Natural killer cell (primary cell): ENCODE results near the gene PI4K2B. TPM values are rescaled to one million over a fixed set of nuclear protein-coding genes. Genes with fewer than 3 reads are reported as not detected.

Source experiments
- ATAC-seq, 3 donors: fragments of 150-1000 bp in 2 of 3; fragments of 200-7000 bp in 1 of 3; cut with Tn5 transposase; 1 replicate in 1 of 3; 2 replicates in 2 of 3; pipeline ENCODE4 v1.10.0; 2021; ENCODE audit warnings: mild to moderate bottlenecking in 2 of 3, moderate library complexity in 2 of 3
- DNase-seq, 2 donors: peaks; one replicate each; pipeline versions ENCODE4 v3.0.0 to v3.0.0-alpha.2; 2013 to 2021; ENCODE audit warnings: mixed read lengths in 1 of 2
- H3K27ac ChIP-seq: one replicate; pipeline ENCODE4 v1.5.1; 2013; ENCODE audit warnings: mild to moderate bottlenecking, low read length
- H3K27me3 ChIP-seq: one replicate; pipeline ENCODE4 v1.6.1; 2013; ENCODE audit warnings: low read length; ENCODE audit not compliant: control insufficient read depth, insufficient read depth
- H3K36me3 ChIP-seq: one replicate; pipeline ENCODE4 v1.6.1; 2013; ENCODE audit warnings: low read length; ENCODE audit not compliant: control insufficient read depth, insufficient read depth
- H3K4me1 ChIP-seq: one replicate; pipeline ENCODE4 v1.6.1; 2013; ENCODE audit warnings: low read length; ENCODE audit not compliant: control insufficient read depth, insufficient read depth
- H3K4me3 ChIP-seq: one replicate; pipeline ENCODE4 v1.5.1; 2013; ENCODE audit warnings: low read length
- H3K9me3 ChIP-seq: one replicate; pipeline ENCODE4 v1.6.1; 2013; ENCODE audit warnings: low read length; ENCODE audit not compliant: control insufficient read depth, insufficient read depth
- H3K27ac Mint-ChIP-seq, 2 donors: one replicate each; pipeline ENCODE4 v1.8.0; 2022; ENCODE audit warnings: mild to moderate bottlenecking in 2 of 2, mixed read lengths in 2 of 2, moderate library complexity in 1 of 2
- H3K27me3 Mint-ChIP-seq, 2 donors: one replicate each; pipeline ENCODE4 v1.8.0; 2022; ENCODE audit warnings: low read depth in 2 of 2, mixed read lengths in 2 of 2
- H3K36me3 Mint-ChIP-seq: one replicate; pipeline ENCODE4 v1.8.0; 2022; ENCODE audit warnings: mixed read lengths
- H3K4me1 Mint-ChIP-seq, 2 donors: one replicate each; pipeline ENCODE4 v1.8.0; 2022; ENCODE audit warnings: mixed read lengths in 2 of 2
- H3K4me3 Mint-ChIP-seq: one replicate; pipeline ENCODE4 v1.8.0; 2022; ENCODE audit warnings: mild to moderate bottlenecking, moderate library complexity, mixed read lengths
- H3K9me3 Mint-ChIP-seq, 2 donors: one replicate each; pipeline ENCODE4 v1.8.0; 2022; ENCODE audit warnings: mixed read lengths in 2 of 2
- WGBS: methylation state at CpG from one replicate; pipeline ENCODE4 v1.1.7; 2013; ENCODE audit warnings: missing lambda C conversion rate; ENCODE audit not compliant: insufficient coverage; 5-methylcytosine and 5-hydroxymethylcytosine counted together
- intact Hi-C: fragments of 100-400 bp; cut with micrococcal nuclease; formaldehyde crosslinking; loops from one replicate; pipeline ENCODE4 v1.14.2; 2022
- total RNA-seq, 4 donors: library from RNA; stranded (reverse); fragments of 120-200 nt in 1 of 4; gene quantifications; one replicate each; pipeline versions ENCODE4 v1.2.3 to v1.2.4, GENCODE V29; 2013 to 2022
- TF ChIP-seq, protein P1 (sequence below): fragments of 200-600 bp; IDR thresholded peaks from one replicate; pipeline ENCODE4 v1.8.0; 2022; ENCODE audit warnings: antibody characterized with exemption

PI4K2B gene
- total RNA-seq, 3 donors from 2014 or later (not counting 1 experiment from before 2014, with no cell fraction given), result 12.2 to 14.5 (median 13.0) TPM

DNA sequence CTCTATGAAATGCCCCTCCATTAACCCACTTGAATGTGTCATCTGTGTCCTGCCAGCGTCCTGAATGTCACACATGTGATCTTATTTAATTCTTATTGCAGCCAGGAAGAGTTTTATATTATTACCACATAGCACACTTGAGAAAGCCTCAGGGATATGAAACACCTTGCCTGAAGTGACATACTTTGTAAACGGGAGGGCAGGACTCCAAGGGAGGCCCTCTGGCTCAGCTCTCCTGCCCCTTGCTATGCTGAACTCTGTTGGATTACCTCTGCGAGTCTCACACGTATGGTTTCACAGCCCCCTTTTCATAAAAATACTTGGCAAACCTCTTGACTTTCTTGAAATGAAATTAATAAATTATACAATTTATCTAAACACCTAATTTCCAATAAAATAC, 67.6 kb downstream of the PI4K2B start:
- Histone ChIP-seq H3K27me3 (no peaks in the 10 kb centered on the region), H3K4me1 (no peaks in the 10 kb centered on the region), H3K4me3 (no peak overlapping the region), H3K27ac (no peak overlapping the region), H3K9me3 (no peaks in the 10 kb centered on the region), H3K36me3 (no peaks in the 10 kb centered on the region)
- 93% methylated on average over 4 of the region's 4 CpGs for WGBS
- H3K27ac Mint-ChIP-seq, result no peak overlapping the region
- no peak overlapping the region for H3K4me3 Mint-ChIP-seq
- no peaks in the 10 kb centered on the region for H3K36me3 Mint-ChIP-seq
- DNase-seq, result no peak
- H3K4me1 Mint-ChIP-seq, result no peaks in the 10 kb centered on the region
- peaks cover 15 to 22% of the 10 kb centered on the region in 2 donors for H3K27me3 Mint-ChIP-seq
- TF ChIP-seq, protein P1, sequence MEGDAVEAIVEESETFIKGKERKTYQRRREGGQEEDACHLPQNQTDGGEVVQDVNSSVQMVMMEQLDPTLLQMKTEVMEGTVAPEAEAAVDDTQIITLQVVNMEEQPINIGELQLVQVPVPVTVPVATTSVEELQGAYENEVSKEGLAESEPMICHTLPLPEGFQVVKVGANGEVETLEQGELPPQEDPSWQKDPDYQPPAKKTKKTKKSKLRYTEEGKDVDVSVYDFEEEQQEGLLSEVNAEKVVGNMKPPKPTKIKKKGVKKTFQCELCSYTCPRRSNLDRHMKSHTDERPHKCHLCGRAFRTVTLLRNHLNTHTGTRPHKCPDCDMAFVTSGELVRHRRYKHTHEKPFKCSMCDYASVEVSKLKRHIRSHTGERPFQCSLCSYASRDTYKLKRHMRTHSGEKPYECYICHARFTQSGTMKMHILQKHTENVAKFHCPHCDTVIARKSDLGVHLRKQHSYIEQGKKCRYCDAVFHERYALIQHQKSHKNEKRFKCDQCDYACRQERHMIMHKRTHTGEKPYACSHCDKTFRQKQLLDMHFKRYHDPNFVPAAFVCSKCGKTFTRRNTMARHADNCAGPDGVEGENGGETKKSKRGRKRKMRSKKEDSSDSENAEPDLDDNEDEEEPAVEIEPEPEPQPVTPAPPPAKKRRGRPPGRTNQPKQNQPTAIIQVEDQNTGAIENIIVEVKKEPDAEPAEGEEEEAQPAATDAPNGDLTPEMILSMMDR, result no peak
- intact Hi-C loops, result no loop called here
- no peaks in the 10 kb centered on the region for H3K9me3 Mint-ChIP-seq
- no peak for ATAC-seq

DNA sequence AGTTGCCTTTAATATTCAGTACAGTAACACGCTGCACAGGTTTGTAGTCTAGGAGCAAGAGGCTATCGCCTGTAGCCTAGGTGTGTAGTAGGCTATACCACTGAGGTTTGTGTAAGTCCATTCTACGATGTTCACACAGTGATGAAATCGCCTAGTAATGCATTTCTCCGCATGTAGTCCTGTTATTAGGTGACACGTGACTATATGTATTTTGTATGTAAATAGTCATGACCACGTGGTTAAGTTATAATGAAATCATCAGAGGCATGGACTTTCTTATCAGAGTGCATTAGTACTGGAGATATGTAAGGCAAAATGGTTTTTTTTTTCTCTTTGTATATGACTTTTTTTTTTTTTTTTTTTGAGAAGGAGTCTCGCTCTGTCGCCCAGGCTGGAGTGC, 68.8 kb downstream of the PI4K2B start:
- intact Hi-C loops, result no loop called here
- TF ChIP-seq, protein P1, result no peak
- no peak overlapping the region for H3K4me3 Mint-ChIP-seq
- Histone ChIP-seq H3K27me3 (peaks cover 2% of the 10 kb centered on the region), H3K27ac (no peak overlapping the region), H3K4me1 (no peaks in the 10 kb centered on the region), H3K36me3 (no peaks in the 10 kb centered on the region), H3K4me3 (no peak overlapping the region), H3K9me3 (no peaks in the 10 kb centered on the region)
- DNase-seq (no peak), ATAC-seq (no peak)
- H3K36me3 Mint-ChIP-seq, result no peaks in the 10 kb centered on the region
- H3K4me1 Mint-ChIP-seq, result no peaks in the 10 kb centered on the region
- WGBS, result 87% methylated on average over 7 of the region's 9 CpGs
- H3K27ac Mint-ChIP-seq, result no peak overlapping the region
- H3K9me3 Mint-ChIP-seq, result no peaks in the 10 kb centered on the region
- H3K27me3 Mint-ChIP-seq, result peaks cover 15 to 22% of the 10 kb centered on the region in 2 donors

GRCh38 chr4:25303578-25303977, 69.7 kb downstream of the PI4K2B start:
- intact Hi-C loops, result no loop called here
- DNase-seq (no peak), ATAC-seq (no peak)
- Histone ChIP-seq H3K4me3 (no peak overlapping the region), H3K9me3 (no peaks in the 10 kb centered on the region), H3K27me3 (peaks cover 2% of the 10 kb centered on the region), H3K4me1 (no peaks in the 10 kb centered on the region), H3K27ac (no peak overlapping the region), H3K36me3 (no peaks in the 10 kb centered on the region)
- TF ChIP-seq, protein P1, result no peak
- no peak overlapping the region for H3K27ac Mint-ChIP-seq
- no peaks in the 10 kb centered on the region for H3K9me3 Mint-ChIP-seq
- peaks cover 10 to 15% of the 10 kb centered on the region in 2 donors for H3K27me3 Mint-ChIP-seq
- no peaks in the 10 kb centered on the region for H3K4me1 Mint-ChIP-seq
- no peaks in the 10 kb centered on the region for H3K36me3 Mint-ChIP-seq
- 83% methylated on average over 1 of the region's 3 CpGs for WGBS
- no peak overlapping the region for H3K4me3 Mint-ChIP-seq

DNA sequence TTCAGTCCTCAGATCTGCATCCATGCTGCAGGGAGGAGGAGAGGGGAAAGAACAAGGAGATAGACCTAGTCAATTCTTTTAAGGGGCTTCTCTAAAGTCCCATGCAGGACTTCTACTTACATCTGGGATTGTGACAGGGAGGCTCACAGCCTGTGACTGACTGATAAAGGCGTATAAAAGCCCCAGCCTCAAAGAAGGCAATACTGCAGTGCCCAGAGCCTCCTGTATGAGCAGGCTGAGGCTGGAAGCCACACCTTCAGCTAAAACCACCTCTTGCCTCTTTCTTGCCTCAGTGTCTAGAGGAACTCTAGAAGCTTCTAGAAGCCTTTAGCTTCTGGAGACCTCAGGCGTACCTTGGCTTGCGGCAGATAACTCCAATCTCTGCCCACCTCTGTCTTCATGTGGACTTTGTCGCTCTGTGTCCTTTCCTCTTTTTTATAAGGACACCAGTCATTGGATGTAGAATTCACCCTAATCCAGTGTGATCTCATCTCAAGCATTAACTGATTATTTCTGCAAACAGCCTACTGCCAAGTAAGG, 72.8 kb downstream of the PI4K2B start:
- ATAC-seq, result no peak
- no peak overlapping the region for H3K4me3 ChIP-seq
- H3K4me3 Mint-ChIP-seq, result no peak overlapping the region
- no peaks in the 10 kb centered on the region for H3K4me1 Mint-ChIP-seq
- no peak overlapping the region for H3K27ac Mint-ChIP-seq
- DNase-seq, result no peak
- no peak overlapping the region for H3K27ac ChIP-seq
- TF ChIP-seq, protein P1, result no peak
- intact Hi-C loops, result no loop called here
- H3K9me3 ChIP-seq, result no peaks in the 10 kb centered on the region
- H3K4me1 ChIP-seq, result no peaks in the 10 kb centered on the region
- H3K27me3 Mint-ChIP-seq, result peaks cover 0 to 14% of the 10 kb centered on the region in 2 donors
- H3K27me3 ChIP-seq, result peaks cover 2% of the 10 kb centered on the region
- H3K9me3 Mint-ChIP-seq, result no peaks in the 10 kb centered on the region
- no peaks in the 10 kb centered on the region for H3K36me3 Mint-ChIP-seq
- H3K36me3 ChIP-seq, result no peaks in the 10 kb centered on the region
- WGBS, result 83% methylated on average over 4 of the region's 4 CpGs
